HepG2 (cell line): ENCODE data around the gene SLCO4A1. TPM values are rescaled to one million over a fixed set of nuclear protein-coding genes. Genes with fewer than 3 reads are reported as not detected.

ENCODE experiments used
- AFF4 ChIP-seq: sonication (generic); formaldehyde crosslinking; IDR thresholded peaks from 2 replicates; pipeline ENCODE4 v1.4.0; 2020; ENCODE audit warnings: missing genetic modification reagents
- ATF7 ChIP-seq, 2 experiments: fragments of 450-650 bp in 1 of 2; sonication (generic) in 1 of 2; formaldehyde crosslinking in 1 of 2; IDR thresholded peaks; 2 replicates each; pipeline versions ENCODE4 v1.4.0 to v1.6.1; 2016 to 2020; ENCODE audit warnings: antibody characterized with exemption in 1 of 2, mild to moderate bottlenecking in 1 of 2, missing genetic modification reagents in 1 of 2
- ATRX ChIP-seq: sonication (generic); formaldehyde crosslinking; IDR thresholded peaks from 2 replicates; pipeline ENCODE4 v1.4.0; 2020; ENCODE audit warnings: missing genetic modification reagents, borderline replicate concordance
- FLYWCH1 ChIP-seq: sonication (generic); formaldehyde crosslinking; IDR thresholded peaks from 2 replicates; pipeline ENCODE4 v1.8.1; 2023; ENCODE audit warnings: mild to moderate bottlenecking, missing genetic modification reagents
- FOXA1 ChIP-seq, 2 experiments: fragments of 450-650 bp in 1 of 2; sonication (generic) in 1 of 2; formaldehyde crosslinking in 1 of 2; IDR thresholded peaks; 2 replicates each; pipeline versions ENCODE4 v1.4.0 to v1.6.1; 2016 to 2020; ENCODE audit warnings: missing genetic modification reagents in 1 of 2
- MXD4 ChIP-seq: IDR thresholded peaks from 2 replicates; pipeline ENCODE4 v1.6.1; 2016; ENCODE audit warnings: mild to moderate bottlenecking, missing biosample characterization, missing genetic modification reagents
- NPAS2 ChIP-seq: sonication (generic); formaldehyde crosslinking; IDR thresholded peaks from 2 replicates; pipeline ENCODE4 v1.8.0; 2022; ENCODE audit warnings: mild to moderate bottlenecking, missing genetic modification reagents, borderline replicate concordance
- RBFOX2 ChIP-seq: fragments of 200-400 bp; formaldehyde crosslinking; IDR thresholded peaks from 2 replicates; pipeline ENCODE4 v1.6.1; 2017; ENCODE audit warnings: low read depth, mild to moderate bottlenecking, low read length
- SMAD3 ChIP-seq: sonication (generic); formaldehyde crosslinking; IDR thresholded peaks from 2 replicates; pipeline ENCODE4 v1.4.0; 2020; ENCODE audit warnings: missing genetic modification reagents
- TOPORS ChIP-seq: sonication (generic); formaldehyde crosslinking; IDR thresholded peaks from 2 replicates; pipeline ENCODE4 v1.8.0; 2023; ENCODE audit warnings: mild to moderate bottlenecking, missing genetic modification reagents
- ZBTB1 ChIP-seq: sonication (generic); formaldehyde crosslinking; IDR thresholded peaks from 2 replicates; pipeline ENCODE4 v1.4.0; 2020; ENCODE audit warnings: missing genetic modification reagents, borderline replicate concordance
- ZNF207 ChIP-seq: fragments of 450-650 bp; IDR thresholded peaks from 2 replicates; pipeline ENCODE4 v1.6.1; 2016; ENCODE audit warnings: antibody characterized with exemption, borderline replicate concordance
- ZNF224 ChIP-seq: sonication (generic); formaldehyde crosslinking; IDR thresholded peaks from 2 replicates; pipeline ENCODE4 v1.5.0; 2020; ENCODE audit warnings: mild to moderate bottlenecking, missing genetic modification reagents
- ZNF3 ChIP-seq: IDR thresholded peaks from 2 replicates; pipeline ENCODE4 v1.7.0; 2017; ENCODE audit warnings: inconsistent platforms
- ZNF574 ChIP-seq: sonication (generic); formaldehyde crosslinking; IDR thresholded peaks from 2 replicates; pipeline ENCODE4 v1.4.0; 2020; ENCODE audit warnings: missing genetic modification reagents
- ZNF746 ChIP-seq: sonication (generic); formaldehyde crosslinking; IDR thresholded peaks from 2 replicates; pipeline ENCODE4 v1.8.0; 2022; ENCODE audit warnings: mild to moderate bottlenecking, missing genetic modification reagents
- polyA plus RNA-seq, 8 experiments: library from polyadenylated mRNA; depleted of rRNA in 3 of 8; stranded (reverse) in 7 of 8; unstranded in 1 of 8; fragments of >200 nt; fragmentation: Illumina TruSeq in 4 of 8; extraction: Trizol in 4 of 8; gene quantifications; 2 replicates each; pipeline versions ENCODE4 v1.2.1 to v1.2.3, GENCODE V29; 2011 to 2016; ENCODE audit warnings: low read depth in 4 of 8, missing spikeins in 1 of 8, mixed read lengths in 1 of 8; ENCODE audit not compliant: insufficient read depth in 1 of 8
- total RNA-seq, 5 experiments: library from RNA; depleted of rRNA; stranded (reverse); fragments of >200 nt; fragmentation: Illumina TruSeq; extraction: Trizol; gene quantifications; 2 replicates each; pipeline ENCODE4 v1.2.3, GENCODE V29; 2016; ENCODE audit warnings: low read depth in 1 of 5
- TF ChIP-seq, protein P1 (sequence below): sonication (generic); formaldehyde crosslinking; IDR thresholded peaks from 2 replicates; pipeline ENCODE4 v1.4.0; 2020; ENCODE audit warnings: missing genetic modification reagents, borderline replicate concordance
- TF ChIP-seq, protein P2 (sequence below): IDR thresholded peaks from 2 replicates; pipeline ENCODE4 v1.6.1; 2016

The SLCO4A1 gene
- total and polyA plus RNA-seq, 2 of the 13 experiments (the other 11 are each of a cell fraction or from before 2014, with no cell fraction given): 55.5 to 112 TPM

- TF ChIP-seq NPAS2 (no peak), ZNF207 (no peak), FLYWCH1 (CRISPR knock-in tag) (peak; percentile 11; the same call in 1 of the 2 replicates), MXD4 (CRISPR knock-in tag) (peak; percentile 85), TOPORS (CRISPR knock-in tag) (peak; percentile 87), RBFOX2 (no peak; the same call in 1 of the 2 replicates), ATF7 (IDR thresholded peaks at IDR 0.05) (no peak), ATF7 (CRISPR knock-in tag; IDR thresholded peaks at IDR 0.05) (peak; percentile 95), ZNF574 (CRISPR knock-in tag) (peak; percentile 74), FOXA1 (IDR thresholded peaks at IDR 0.05) (no peak), FOXA1 (CRISPR knock-in tag; IDR thresholded peaks at IDR 0.05) (peak; percentile 72; the same call in 1 of the 2 replicates), ZNF746 (CRISPR knock-in tag) (peak; percentile 52; the same call in 1 of the 2 replicates), ATRX (CRISPR knock-in tag) (no peak), ZBTB1 (no peak), AFF4 (CRISPR knock-in tag) (no peak), SMAD3 (CRISPR knock-in tag) (peak; percentile 93), ZNF3 (CRISPR knock-in tag) (no peak), ZNF224 (CRISPR knock-in tag) (no peak)
- TF ChIP-seq, protein P1, sequence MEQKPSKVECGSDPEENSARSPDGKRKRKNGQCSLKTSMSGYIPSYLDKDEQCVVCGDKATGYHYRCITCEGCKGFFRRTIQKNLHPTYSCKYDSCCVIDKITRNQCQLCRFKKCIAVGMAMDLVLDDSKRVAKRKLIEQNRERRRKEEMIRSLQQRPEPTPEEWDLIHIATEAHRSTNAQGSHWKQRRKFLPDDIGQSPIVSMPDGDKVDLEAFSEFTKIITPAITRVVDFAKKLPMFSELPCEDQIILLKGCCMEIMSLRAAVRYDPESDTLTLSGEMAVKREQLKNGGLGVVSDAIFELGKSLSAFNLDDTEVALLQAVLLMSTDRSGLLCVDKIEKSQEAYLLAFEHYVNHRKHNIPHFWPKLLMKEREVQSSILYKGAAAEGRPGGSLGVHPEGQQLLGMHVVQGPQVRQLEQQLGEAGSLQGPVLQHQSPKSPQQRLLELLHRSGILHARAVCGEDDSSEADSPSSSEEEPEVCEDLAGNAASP: peak; percentile 96
- TF ChIP-seq, protein P2, sequence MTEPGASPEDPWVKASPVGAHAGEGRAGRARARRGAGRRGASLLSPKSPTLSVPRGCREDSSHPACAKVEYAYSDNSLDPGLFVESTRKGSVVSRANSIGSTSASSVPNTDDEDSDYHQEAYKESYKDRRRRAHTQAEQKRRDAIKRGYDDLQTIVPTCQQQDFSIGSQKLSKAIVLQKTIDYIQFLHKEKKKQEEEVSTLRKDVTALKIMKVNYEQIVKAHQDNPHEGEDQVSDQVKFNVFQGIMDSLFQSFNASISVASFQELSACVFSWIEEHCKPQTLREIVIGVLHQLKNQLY: peak; percentile 91
Observed at GRCh38 chr20:62666736-62667529, 24.6 kb downstream of the SLCO4A1 start (continued).
